Measurements from ENCODE around the gene AQP5.

AQP5 gene

DNA sequence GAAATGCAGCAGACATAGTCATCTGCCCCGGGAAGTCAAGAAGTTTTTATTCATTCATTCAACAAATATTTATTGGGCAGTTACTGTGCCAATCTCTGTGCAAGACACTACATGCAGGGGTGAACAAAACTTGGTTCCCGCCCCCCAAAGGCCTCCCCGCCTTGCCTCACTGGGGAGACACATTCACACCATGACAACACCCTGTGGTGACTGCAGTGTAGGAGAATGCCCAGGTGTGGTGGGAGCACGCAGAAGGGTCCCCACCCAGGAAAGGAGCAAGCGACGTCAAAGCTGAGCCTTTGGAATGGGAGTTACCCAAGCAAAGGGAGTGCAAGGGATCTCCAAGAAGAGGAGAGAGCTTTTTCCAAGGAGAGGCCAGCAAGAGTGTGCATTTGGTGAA lies 9.5 kb downstream of the AQP5 start:
- TF ChIP-seq, protein P1, sequence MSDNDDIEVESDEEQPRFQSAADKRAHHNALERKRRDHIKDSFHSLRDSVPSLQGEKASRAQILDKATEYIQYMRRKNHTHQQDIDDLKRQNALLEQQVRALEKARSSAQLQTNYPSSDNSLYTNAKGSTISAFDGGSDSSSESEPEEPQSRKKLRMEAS (IDR thresholded peaks at IDR 0.05; ENCODE audit: low read depth, low read length), result no peak
- TF ChIP-seq POLR2A (IDR thresholded peaks at IDR 0.05; ENCODE audit: extremely low read depth, insufficient read length) (no peak), MYC (IDR thresholded peaks at IDR 0.05; ENCODE audit: low read depth, low read length) (no peak)
- TF ChIP-seq, protein P2, sequence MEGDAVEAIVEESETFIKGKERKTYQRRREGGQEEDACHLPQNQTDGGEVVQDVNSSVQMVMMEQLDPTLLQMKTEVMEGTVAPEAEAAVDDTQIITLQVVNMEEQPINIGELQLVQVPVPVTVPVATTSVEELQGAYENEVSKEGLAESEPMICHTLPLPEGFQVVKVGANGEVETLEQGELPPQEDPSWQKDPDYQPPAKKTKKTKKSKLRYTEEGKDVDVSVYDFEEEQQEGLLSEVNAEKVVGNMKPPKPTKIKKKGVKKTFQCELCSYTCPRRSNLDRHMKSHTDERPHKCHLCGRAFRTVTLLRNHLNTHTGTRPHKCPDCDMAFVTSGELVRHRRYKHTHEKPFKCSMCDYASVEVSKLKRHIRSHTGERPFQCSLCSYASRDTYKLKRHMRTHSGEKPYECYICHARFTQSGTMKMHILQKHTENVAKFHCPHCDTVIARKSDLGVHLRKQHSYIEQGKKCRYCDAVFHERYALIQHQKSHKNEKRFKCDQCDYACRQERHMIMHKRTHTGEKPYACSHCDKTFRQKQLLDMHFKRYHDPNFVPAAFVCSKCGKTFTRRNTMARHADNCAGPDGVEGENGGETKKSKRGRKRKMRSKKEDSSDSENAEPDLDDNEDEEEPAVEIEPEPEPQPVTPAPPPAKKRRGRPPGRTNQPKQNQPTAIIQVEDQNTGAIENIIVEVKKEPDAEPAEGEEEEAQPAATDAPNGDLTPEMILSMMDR (IDR thresholded peaks at IDR 0.05; ENCODE audit: low read depth, low read length), result no peak

DNA sequence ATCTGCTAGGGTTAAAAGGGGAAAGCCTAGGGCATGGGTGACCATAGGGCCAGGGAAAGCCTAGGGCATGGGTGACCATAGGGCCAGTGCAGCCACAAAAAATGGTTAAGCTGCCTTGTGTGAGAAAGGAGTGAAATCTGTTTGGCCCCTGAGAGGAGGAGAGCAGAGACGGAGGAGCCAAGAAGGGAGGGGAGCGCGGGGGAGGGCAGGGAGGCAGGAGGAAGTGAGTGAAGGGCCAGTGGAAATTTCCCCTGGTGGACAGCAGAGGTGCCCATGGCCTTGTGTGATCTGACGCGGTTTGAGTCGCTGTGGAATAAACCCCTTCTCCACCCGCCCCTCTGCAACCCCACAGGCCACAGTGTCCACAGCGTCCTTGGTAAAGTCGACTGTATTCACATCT lies 10.5 kb downstream of the AQP5 start:
- TF ChIP-seq MYC (IDR thresholded peaks at IDR 0.05; ENCODE audit: low read depth, low read length), result no peak
- no peak for TF ChIP-seq POLR2A (IDR thresholded peaks at IDR 0.05; ENCODE audit: extremely low read depth, insufficient read length)
- TF ChIP-seq, protein P2 (IDR thresholded peaks at IDR 0.05; ENCODE audit: low read depth, low read length), result no peak
- TF ChIP-seq, protein P1 (IDR thresholded peaks at IDR 0.05; ENCODE audit: low read depth, low read length), result no peak
- no peak for DNase-seq (ENCODE audit: low read depth)
- no peak overlapping the region for H3K4me3 ChIP-seq (ENCODE audit: low read depth, low read length)

More for the DNA sequence above, 9.5 kb downstream of the AQP5 start:
- no peak overlapping the region for H3K4me3 ChIP-seq (ENCODE audit: low read depth, low read length)
- no peak for DNase-seq (ENCODE audit: low read depth)

DNA sequence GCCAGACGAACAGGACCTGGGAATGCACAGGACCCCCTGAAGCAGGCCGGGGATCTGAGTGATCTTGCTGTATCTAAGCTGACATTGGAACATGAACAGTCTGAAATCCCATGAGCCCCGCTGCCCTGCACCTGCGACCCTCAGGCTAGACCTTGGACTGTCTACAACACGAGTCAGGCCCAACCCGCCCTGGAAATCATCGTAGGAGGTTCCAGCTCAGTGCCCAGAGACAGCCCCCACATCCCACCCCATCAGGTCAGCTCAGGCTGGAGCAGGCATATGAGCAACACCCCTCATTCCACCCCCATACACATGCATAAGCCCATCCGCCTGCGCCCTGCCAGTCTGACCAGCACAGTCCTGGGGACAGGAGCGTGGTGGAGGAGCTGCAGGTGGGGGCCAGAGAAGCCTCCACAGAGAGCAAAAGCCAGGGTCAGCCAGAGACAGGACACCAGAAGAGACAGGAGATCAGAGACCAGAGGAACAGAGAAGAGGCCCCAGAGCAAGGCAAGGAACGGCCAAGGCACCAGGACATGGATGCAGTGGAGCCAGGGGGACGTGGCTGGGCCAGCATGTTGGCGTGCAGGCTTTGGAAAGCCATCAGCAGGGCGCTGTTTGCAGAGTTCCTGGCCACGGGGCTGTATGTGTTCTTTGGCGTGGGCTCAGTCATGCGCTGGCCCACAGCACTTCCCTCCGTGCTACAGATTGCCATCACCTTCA lies 11.1 kb downstream of the AQP5 start, which contains the start of gene AQP6:
Gene AQP6 (plus strand): TSS at position 307 of the 720 bp plus-strand sequence. CDS start 227 bp downstream, at position 534.
- TF ChIP-seq MYC (IDR thresholded peaks at IDR 0.05; ENCODE audit: low read depth, low read length), result no peak
- TF ChIP-seq, protein P2 (IDR thresholded peaks at IDR 0.05; ENCODE audit: low read depth, low read length), result no peak
- no peak for TF ChIP-seq POLR2A (IDR thresholded peaks at IDR 0.05; ENCODE audit: extremely low read depth, insufficient read length)
- TF ChIP-seq, protein P1 (IDR thresholded peaks at IDR 0.05; ENCODE audit: low read depth, low read length), result no peak
- no peak within 1 kb of the TSS for H3K4me3 ChIP-seq (ENCODE audit: low read depth, low read length)
- no peak for DNase-seq (ENCODE audit: low read depth)

DNA sequence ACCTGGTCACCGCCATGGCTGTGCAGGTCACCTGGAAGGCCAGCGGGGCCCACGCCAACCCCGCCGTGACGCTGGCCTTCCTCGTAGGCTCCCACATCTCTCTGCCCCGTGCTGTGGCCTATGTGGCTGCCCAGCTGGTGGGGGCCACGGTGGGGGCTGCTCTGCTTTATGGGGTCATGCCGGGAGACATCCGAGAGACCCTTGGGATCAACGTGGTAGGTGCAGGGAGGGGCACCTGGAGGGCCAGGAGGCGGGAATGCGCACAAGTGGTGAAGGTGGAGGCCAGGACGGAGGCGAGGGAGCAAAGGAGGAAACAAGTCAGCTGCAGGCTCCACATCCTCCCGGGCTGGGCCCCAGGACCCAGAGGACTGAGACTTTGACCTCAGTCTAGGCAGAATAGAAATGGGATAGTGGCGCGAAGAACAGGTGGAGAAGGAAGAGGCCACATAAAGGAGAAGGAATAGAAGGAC lies 11.7 kb downstream of the AQP5 start:
- H3K4me3 ChIP-seq (ENCODE audit: low read depth, low read length), result no peak overlapping the region
- no peak for DNase-seq (ENCODE audit: low read depth)
- TF ChIP-seq POLR2A (IDR thresholded peaks at IDR 0.05; ENCODE audit: extremely low read depth, insufficient read length), result no peak
- TF ChIP-seq, protein P1 (IDR thresholded peaks at IDR 0.05; ENCODE audit: low read depth, low read length), result no peak
- TF ChIP-seq, protein P2 (IDR thresholded peaks at IDR 0.05; ENCODE audit: low read depth, low read length), result no peak
- no peak for TF ChIP-seq MYC (IDR thresholded peaks at IDR 0.05; ENCODE audit: low read depth, low read length)

DNA sequence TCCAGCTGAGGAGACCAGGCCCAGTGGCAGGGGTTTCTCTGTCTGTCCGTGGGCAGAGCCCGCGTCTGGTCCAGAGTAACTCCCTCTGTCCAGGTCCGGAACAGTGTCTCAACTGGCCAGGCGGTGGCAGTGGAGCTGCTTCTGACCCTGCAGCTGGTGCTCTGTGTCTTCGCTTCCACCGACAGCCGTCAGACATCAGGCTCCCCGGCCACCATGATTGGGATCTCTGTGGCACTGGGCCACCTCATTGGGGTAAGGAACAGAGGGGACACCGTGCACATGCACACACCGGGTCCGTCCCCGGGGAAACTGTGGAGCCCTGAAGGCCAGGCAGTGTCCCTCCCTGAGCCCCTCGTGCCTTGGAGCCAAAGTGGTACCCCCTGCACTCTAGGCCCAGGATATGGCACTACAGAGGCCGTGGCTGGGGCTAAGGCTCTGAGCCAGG lies 12.6 kb downstream of the AQP5 start:
- TF ChIP-seq, protein P1 (IDR thresholded peaks at IDR 0.05; ENCODE audit: low read depth, low read length), result no peak
- TF ChIP-seq, protein P2 (IDR thresholded peaks at IDR 0.05; ENCODE audit: low read depth, low read length), result peak; percentile 21
- no peak for TF ChIP-seq MYC (IDR thresholded peaks at IDR 0.05; ENCODE audit: low read depth, low read length)
- TF ChIP-seq POLR2A (IDR thresholded peaks at IDR 0.05; ENCODE audit: extremely low read depth, insufficient read length), result no peak
- DNase-seq (ENCODE audit: low read depth), result peak; percentile 48
- no peak overlapping the region for H3K4me3 ChIP-seq (ENCODE audit: low read depth, low read length)
